KOPT-K1 (cell line): Measurements from ENCODE around the gene TFB1M.
"Not testable (repeated sequence)": the region's sequence is repeated elsewhere in the genome, so short reads cannot be mapped to it uniquely, and the experiment has no call there.

Experiments
- H3K27ac ChIP-seq: fragments of 200-600 bp; sonication (generic); 2 replicates; pipeline ENCODE4 v1.5.1; 2016; ENCODE audit warnings: antibody characterized with exemption, mild to moderate bottlenecking, low read depth, low read length; ENCODE audit not compliant: poor library complexity, severe bottlenecking
- H3K36me3 ChIP-seq: fragments of 200-600 bp; sonication (generic); 2 replicates; pipeline ENCODE4 v1.5.1; 2017; ENCODE audit warnings: antibody characterized with exemption, mild to moderate bottlenecking, low read length, moderate library complexity; ENCODE audit not compliant: insufficient read depth
- H3K9me3 ChIP-seq: fragments of 200-600 bp; sonication (generic); 2 replicates; pipeline ENCODE4 v1.5.1; 2017; ENCODE audit warnings: antibody characterized with exemption, low read length, mild to moderate bottlenecking; ENCODE audit not compliant: insufficient read depth, poor library complexity, severe bottlenecking

The TFB1M gene

DNA sequence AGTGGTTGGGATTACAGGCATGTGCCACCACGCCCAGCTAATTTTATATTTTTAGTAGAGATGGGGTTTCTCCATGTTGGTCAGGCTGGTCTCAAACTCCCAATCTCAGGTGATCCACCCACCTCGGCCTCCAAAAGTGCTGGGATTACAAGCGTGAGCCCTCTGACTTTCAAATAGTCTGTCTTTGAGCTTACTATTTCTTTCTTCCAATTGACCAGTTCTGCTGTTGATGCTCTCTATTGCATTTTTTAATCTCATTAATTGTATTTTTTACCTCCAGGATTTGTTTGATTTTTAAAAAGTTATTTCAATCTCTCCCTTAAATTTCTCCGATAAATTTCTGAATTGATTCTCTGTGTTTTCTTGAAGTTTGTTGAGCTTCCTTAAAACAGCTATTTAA lies 25.6 kb upstream of the TFB1M start:
- H3K9me3 ChIP-seq, H3K27ac ChIP-seq, H3K36me3 ChIP-seq: not testable (repeated sequence)

GRCh38 chr6:155338237-155338636 lies 24.0 kb upstream of the TFB1M start:
- H3K9me3 ChIP-seq, H3K27ac ChIP-seq, H3K36me3 ChIP-seq: not testable (repeated sequence)

DNA sequence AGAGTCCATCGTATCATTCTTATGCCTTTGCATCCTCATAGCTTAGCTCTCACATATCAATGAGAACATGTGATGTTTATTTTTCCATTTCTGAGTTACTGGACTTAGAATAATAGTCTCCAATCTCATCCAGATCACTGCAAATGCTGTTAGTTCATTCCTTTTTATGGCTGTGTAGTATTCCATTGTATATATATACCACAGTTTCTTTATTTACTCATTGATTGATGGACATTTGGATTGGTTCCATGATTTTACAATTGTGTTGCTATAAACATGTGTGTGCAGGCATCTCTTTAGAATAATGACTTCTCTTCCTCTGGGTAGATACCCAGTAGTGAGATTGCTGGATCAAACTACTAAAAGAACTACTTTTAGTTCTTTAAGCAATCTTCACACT lies 21.0 kb upstream of the TFB1M start:
- H3K9me3 ChIP-seq = peaks cover 3% of the 10 kb centered on the region

GRCh38 chr6:155334073-155334472 lies 19.8 kb upstream of the TFB1M start:
- H3K36me3 ChIP-seq, H3K27ac ChIP-seq, H3K9me3 ChIP-seq: not testable (repeated sequence)

More for the DNA sequence above, 21.0 kb upstream of the TFB1M start:
- no peaks in the 10 kb centered on the region for H3K36me3 ChIP-seq
- no peak overlapping the region for H3K27ac ChIP-seq

DNA sequence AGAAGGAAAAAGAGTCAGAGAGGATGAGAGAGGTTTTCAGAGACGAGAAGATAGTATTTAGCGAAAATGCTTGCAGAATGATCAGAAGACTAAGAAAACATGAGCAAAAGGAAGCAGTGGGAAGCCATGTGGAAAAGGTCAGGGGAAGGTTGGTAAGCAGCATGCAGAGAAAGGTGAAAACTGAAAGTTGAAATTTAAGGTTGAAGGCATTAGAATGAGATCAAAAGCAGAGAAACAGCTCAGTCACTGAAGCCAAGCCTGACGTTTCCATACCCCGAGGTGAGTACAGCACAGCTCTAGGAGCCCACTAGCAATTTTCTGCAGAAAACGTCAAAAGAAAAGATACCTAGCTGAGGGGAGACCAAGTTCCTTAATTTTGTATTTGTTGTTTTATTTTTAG lies 19.1 kb upstream of the TFB1M start:
- H3K36me3 ChIP-seq = no peaks in the 10 kb centered on the region
- H3K9me3 ChIP-seq = no peaks in the 10 kb centered on the region
- H3K27ac ChIP-seq = no peak overlapping the region

GRCh38 chr6:155330922-155331321 lies 16.6 kb upstream of the TFB1M start:
- Histone ChIP-seq H3K36me3 (no peaks in the 10 kb centered on the region), H3K27ac (no peak overlapping the region), H3K9me3 (no peaks in the 10 kb centered on the region)

DNA sequence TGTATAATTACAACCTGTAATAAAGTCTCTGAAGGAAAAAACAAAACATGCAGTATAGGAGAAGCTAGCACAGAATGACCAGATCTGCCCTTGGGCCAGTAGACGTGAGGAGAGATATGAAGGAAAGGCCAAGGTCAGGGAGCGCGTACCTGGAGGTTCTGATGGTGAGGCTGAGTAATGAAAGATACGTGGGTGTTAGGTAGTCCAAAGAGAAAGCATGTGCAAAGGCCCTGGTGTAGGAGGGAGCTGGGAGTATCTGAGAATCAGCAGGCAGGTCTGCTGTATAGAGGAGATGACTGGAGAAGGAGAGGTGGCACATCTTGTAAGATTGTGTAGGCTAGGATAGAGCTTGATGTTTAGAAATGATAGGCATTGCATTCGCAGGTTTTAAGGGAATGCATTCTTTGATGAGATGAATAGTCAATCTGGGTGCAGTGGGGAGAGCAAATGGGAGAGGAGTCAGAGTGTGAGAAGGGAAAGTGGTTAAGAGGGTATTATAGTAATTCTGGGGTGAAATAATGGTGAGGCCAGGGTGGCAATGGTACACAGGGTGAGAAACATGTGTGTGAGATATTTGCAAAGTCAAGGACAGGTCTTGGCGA lies 15.9 kb upstream of the TFB1M start:
- Histone ChIP-seq H3K9me3 (no peaks in the 10 kb centered on the region), H3K27ac (no peak overlapping the region), H3K36me3 (no peaks in the 10 kb centered on the region)

- Histone ChIP-seq H3K36me3 (no peaks in the 10 kb centered on the region), H3K27ac (no peak overlapping the region), H3K9me3 (no peaks in the 10 kb centered on the region)
These were observed 15.3 kb upstream of the TFB1M start for GRCh38 chr6:155329460-155330132.

DNA sequence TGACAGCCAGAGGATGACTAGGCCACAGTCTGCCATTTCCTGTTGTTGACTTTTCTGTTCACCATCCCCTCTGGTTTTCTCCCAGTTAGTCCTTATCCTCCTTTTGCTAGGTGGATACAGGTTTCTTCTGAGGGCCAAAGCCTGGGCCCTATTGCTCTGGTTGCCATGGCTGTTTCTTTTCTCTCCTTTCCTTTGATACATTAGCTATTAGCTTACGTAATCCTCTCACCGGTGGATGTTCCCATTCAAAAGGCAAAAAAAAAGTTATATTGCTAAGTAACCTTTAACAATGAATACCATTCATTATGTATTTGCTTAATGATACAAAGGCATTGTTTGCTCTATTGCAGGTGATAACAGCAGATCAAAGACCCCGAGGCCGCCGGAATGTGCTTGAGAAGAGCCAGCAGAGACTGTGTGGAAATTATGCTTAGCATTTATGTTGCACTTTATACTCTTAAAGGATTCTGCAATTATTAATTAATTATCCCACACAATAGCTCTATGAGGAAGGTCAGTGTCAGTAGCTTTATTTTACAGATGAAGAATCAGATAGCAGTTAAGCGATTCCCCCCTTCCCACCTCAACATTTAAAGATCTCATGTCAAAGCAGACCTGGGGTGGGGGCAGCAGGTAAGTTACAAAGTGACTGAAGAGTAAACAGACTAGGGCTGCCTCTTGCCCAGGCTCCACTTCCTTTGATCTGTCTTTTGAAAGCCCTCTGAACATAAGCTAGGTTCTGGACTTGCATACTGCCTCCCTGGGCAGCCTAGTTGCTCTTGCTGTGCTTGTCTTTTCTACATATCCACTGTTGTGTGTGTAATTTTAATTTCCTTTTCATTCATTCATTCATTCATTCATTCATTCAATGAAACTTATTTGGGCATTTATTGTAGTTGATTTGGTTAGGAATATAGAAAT lies 14.5 kb upstream of the TFB1M start:
- H3K27ac ChIP-seq = no peak overlapping the region
- H3K36me3 ChIP-seq = no peaks in the 10 kb centered on the region
- H3K9me3 ChIP-seq = no peaks in the 10 kb centered on the region

GRCh38 chr6:155328074-155328538 lies 13.8 kb upstream of the TFB1M start:
- H3K9me3 ChIP-seq = no peaks in the 10 kb centered on the region
- H3K36me3 ChIP-seq = no peaks in the 10 kb centered on the region
- no peak overlapping the region for H3K27ac ChIP-seq

DNA sequence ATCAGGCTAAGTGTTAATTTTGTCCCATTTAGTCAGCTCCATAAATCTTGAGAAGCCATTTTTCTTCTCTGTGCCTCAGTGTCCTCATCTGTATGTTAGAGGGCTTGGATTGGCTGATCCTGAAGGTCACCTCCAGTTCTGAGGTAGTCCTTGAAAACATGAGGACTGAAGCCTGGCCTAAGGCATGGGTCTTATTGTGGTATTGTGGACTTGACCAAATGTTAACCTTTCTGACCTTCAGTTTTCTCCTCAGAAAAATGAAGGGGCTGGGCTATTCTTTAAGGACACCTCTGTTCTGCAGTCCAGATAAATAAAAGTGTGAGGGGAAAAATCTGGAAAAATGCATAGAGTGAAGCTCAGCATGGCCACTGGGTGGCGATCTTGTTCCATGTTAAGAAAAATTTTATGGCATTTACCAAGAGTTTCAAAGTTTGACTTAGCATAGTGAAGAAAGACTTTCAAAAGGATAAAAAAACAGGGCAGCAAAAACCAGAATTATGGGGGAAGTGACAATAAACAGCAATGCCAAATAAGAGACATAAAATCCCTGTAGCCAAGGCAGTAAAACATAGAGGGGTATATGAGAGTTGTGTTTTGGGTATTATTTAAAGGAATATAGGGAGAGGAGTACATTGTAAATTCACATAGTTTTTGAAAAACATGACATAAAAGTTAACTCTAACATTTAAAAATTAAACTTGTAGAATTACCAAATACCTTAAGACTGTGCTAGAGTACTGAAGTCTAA lies 13.2 kb upstream of the TFB1M start:
- Histone ChIP-seq H3K9me3 (no peaks in the 10 kb centered on the region), H3K27ac (no peak overlapping the region), H3K36me3 (no peaks in the 10 kb centered on the region)

GRCh38 chr6:155325700-155326516 lies 11.6 kb upstream of the TFB1M start:
- no peak overlapping the region for H3K27ac ChIP-seq
- H3K36me3 ChIP-seq = no peaks in the 10 kb centered on the region
- H3K9me3 ChIP-seq = no peaks in the 10 kb centered on the region

- H3K9me3 ChIP-seq = no peaks in the 10 kb centered on the region
- H3K27ac ChIP-seq = no peak overlapping the region
- H3K36me3 ChIP-seq = no peaks in the 10 kb centered on the region
These were observed 10.7 kb upstream of the TFB1M start for GRCh38 chr6:155324993-155325392.

DNA sequence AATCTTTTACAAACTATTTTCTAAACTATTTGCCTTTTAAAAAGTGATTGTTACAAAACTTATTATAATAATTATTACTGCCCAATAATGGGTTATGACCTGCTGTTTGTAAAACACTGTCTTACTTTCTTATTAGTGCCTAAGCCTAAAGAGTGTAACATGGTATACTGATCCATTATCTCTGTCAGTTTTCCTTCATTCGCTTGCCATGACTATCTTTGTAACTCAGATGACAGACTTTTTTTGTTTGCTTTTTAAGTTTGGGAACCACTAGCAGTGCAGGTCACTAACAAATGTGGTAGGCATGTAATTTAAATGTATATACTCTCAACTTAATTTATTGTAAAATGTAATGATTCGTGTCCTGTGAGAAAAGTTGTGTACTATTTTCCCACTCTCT lies 9.9 kb upstream of the TFB1M start:
- Histone ChIP-seq H3K36me3 (no peaks in the 10 kb centered on the region), H3K27ac (no peak overlapping the region), H3K9me3 (no peaks in the 10 kb centered on the region)
